Mesenchymal stem cell (in vitro differentiated cells and primary cell): ENCODE data around the gene FADS6.

Experiments
- DNase-seq: peaks from one replicate; pipeline ENCODE4 v3.0.0-alpha.2; 2013
- H2AFZ ChIP-seq: one replicate; pipeline ENCODE4 v1.6.1; 2013; ENCODE audit warnings: low read depth, mild to moderate bottlenecking, control low read depth, inconsistent platforms, low read length, moderate library complexity
- H2AK5ac ChIP-seq: 2 replicates; pipeline ENCODE4 v1.6.1; 2013; ENCODE audit warnings: low read length, moderate library complexity, mild to moderate bottlenecking, inconsistent platforms; ENCODE audit not compliant: severe bottlenecking
- H2BK120ac ChIP-seq: one replicate; pipeline ENCODE4 v1.6.1; 2013; ENCODE audit warnings: low read depth, mild to moderate bottlenecking, inconsistent platforms, low read length, moderate library complexity
- H2BK12ac ChIP-seq, 2 experiments: one replicate each; pipeline ENCODE4 v1.6.1; 2013; ENCODE audit warnings: inconsistent platforms in 2 of 2, low read length in 2 of 2, mild to moderate bottlenecking in 2 of 2, moderate library complexity in 2 of 2, control low read depth in 1 of 2
- H2BK15ac ChIP-seq: one replicate; pipeline ENCODE4 v1.6.1; 2013; ENCODE audit warnings: mild to moderate bottlenecking, low read depth, inconsistent platforms; ENCODE audit not compliant: poor library complexity, severe bottlenecking
- H2BK5ac ChIP-seq: 2 replicates; pipeline ENCODE4 v1.6.1; 2013; ENCODE audit warnings: low read depth, mild to moderate bottlenecking, low read length, control low read depth, inconsistent platforms; ENCODE audit not compliant: poor library complexity, severe bottlenecking
- H3K14ac ChIP-seq, 2 experiments: one replicate each; pipeline ENCODE4 v1.6.1; 2013; ENCODE audit warnings: inconsistent platforms in 2 of 2, low read length in 2 of 2, control low read depth in 1 of 2, mild to moderate bottlenecking in 1 of 2, moderate library complexity in 1 of 2
- H3K18ac ChIP-seq, 2 experiments: one replicate each; pipeline ENCODE4 v1.6.1; 2013; ENCODE audit warnings: inconsistent platforms in 2 of 2, low read length in 2 of 2, control low read depth in 1 of 2, low read depth in 1 of 2, mild to moderate bottlenecking in 1 of 2
- H3K23ac ChIP-seq, 2 experiments: one replicate each; pipeline ENCODE4 v1.6.1; 2013; ENCODE audit warnings: inconsistent platforms in 2 of 2, low read length in 2 of 2, mild to moderate bottlenecking in 2 of 2, moderate library complexity in 2 of 2, control low read depth in 1 of 2
- H3K27ac ChIP-seq: 2 replicates; pipeline ENCODE4 v1.5.1; 2013; ENCODE audit warnings: mild to moderate bottlenecking, moderate library complexity, low read length, control low read depth, inconsistent platforms; ENCODE audit not compliant: poor library complexity, severe bottlenecking
- H3K27me3 ChIP-seq, 2 experiments: 2 replicates each; pipeline versions ENCODE4 v1.6.1 to v1.7.0; 2013; ENCODE audit warnings: low read length in 2 of 2, mild to moderate bottlenecking in 2 of 2, moderate library complexity in 2 of 2, control low read depth in 1 of 2, inconsistent platforms in 1 of 2; ENCODE audit not compliant: control insufficient read depth in 1 of 2, insufficient read depth in 1 of 2
- H3K36me3 ChIP-seq, 2 experiments: 2 replicates each; pipeline versions ENCODE4 v1.6.1 to v1.7.0; 2013; ENCODE audit warnings: low read length in 2 of 2, control low read depth in 1 of 2, inconsistent platforms in 1 of 2, low read depth in 1 of 2, mild to moderate bottlenecking in 1 of 2; ENCODE audit not compliant: insufficient read depth in 2 of 2, control insufficient read depth in 1 of 2
- H3K4ac ChIP-seq, 2 experiments: one replicate each; pipeline ENCODE4 v1.6.1; 2013; ENCODE audit warnings: inconsistent platforms in 2 of 2, low read length in 2 of 2, mild to moderate bottlenecking in 2 of 2, moderate library complexity in 2 of 2, control low read depth in 1 of 2, low read depth in 1 of 2
- H3K4me1 ChIP-seq: 2 replicates; pipeline ENCODE4 v1.6.1; 2013; ENCODE audit warnings: low read depth, low read length, control low read depth; ENCODE audit not compliant: control insufficient read depth, insufficient read depth
- H3K4me2 ChIP-seq: 2 replicates; pipeline ENCODE4 v1.6.1; 2013; ENCODE audit warnings: low read length, mild to moderate bottlenecking, inconsistent platforms; ENCODE audit not compliant: poor library complexity, severe bottlenecking
- H3K4me3 ChIP-seq, 2 experiments: 2 replicates each; pipeline versions ENCODE4 v1.5.1 to v1.7.0; 2013; ENCODE audit warnings: low read length in 2 of 2, mild to moderate bottlenecking in 2 of 2, control low read depth in 1 of 2, low read depth in 1 of 2; ENCODE audit not compliant: insufficient read depth in 1 of 2
- H3K79me1 ChIP-seq: replicated peaks from 2 replicates; pipeline ENCODE4 v1.6.1; 2013; ENCODE audit warnings: mild to moderate bottlenecking, control low read depth, low read length, inconsistent platforms; ENCODE audit not compliant: poor library complexity, severe bottlenecking
- H3K9ac ChIP-seq: 2 replicates; pipeline ENCODE4 v1.7.0; 2013; ENCODE audit warnings: mild to moderate bottlenecking, low read length, moderate library complexity
- H3K9me3 ChIP-seq: 2 replicates; pipeline ENCODE4 v1.7.0; 2013; ENCODE audit warnings: mild to moderate bottlenecking, low read length; ENCODE audit not compliant: control insufficient read depth
- H4K8ac ChIP-seq: one replicate; pipeline ENCODE4 v1.6.1; 2013; ENCODE audit warnings: inconsistent platforms, mild to moderate bottlenecking, low read length, moderate library complexity
- H4K91ac ChIP-seq: one replicate; pipeline ENCODE4 v1.6.1; 2013; ENCODE audit warnings: mild to moderate bottlenecking, low read length, inconsistent platforms
- WGBS: methylation state at CpG from one replicate; pipeline ENCODE4 v1.1.7; 2013; ENCODE audit warnings: mixed read lengths; 5-methylcytosine and 5-hydroxymethylcytosine counted together

FADS6 gene

GRCh38 chr17:74903671-74904070 lies 10.2 kb upstream of the FADS6 start:
- no peak for DNase-seq
- no peak overlapping the region for H3K4ac ChIP-seq
- no peaks in the 10 kb centered on the region for H3K79me1 ChIP-seq
- no peak overlapping the region for H2BK5ac ChIP-seq
- no peaks in the 10 kb centered on the region for H3K36me3 ChIP-seq
- H3K4me1 ChIP-seq: no peaks in the 10 kb centered on the region
- no peak overlapping the region for H2BK12ac ChIP-seq
- H4K91ac ChIP-seq: no peak overlapping the region
- H3K27ac ChIP-seq: no peak overlapping the region
- H3K9ac ChIP-seq: no peak overlapping the region
- H3K23ac ChIP-seq: no peak overlapping the region
- H2AFZ ChIP-seq: no peak overlapping the region
- no peak overlapping the region for H3K4me3 ChIP-seq
- H3K9me3 ChIP-seq: no peaks in the 10 kb centered on the region
- no peak overlapping the region for H4K8ac ChIP-seq
- no peak overlapping the region for H3K18ac ChIP-seq
- H2BK15ac ChIP-seq: no peak overlapping the region
- no peak overlapping the region for H2BK120ac ChIP-seq
- no peak overlapping the region for H3K14ac ChIP-seq
- H3K27me3 ChIP-seq: peaks cover 25 to 58% of the 10 kb centered on the region in 2 experiments
- H2AK5ac ChIP-seq: no peak overlapping the region
- no peak overlapping the region for H3K4me2 ChIP-seq
- WGBS: 69% methylated on average over 4 of the region's 6 CpGs

GRCh38 chr17:74903034-74903433 lies 9.6 kb upstream of the FADS6 start:
- no peak overlapping the region for H3K4ac ChIP-seq
- no peak for DNase-seq
- 80% methylated on average over 6 of the region's 9 CpGs for WGBS
- no peak overlapping the region for H3K23ac ChIP-seq
- no peak overlapping the region for H2BK5ac ChIP-seq
- H3K79me1 ChIP-seq: no peaks in the 10 kb centered on the region
- H3K9me3 ChIP-seq: no peaks in the 10 kb centered on the region
- H3K36me3 ChIP-seq: no peaks in the 10 kb centered on the region
- H4K91ac ChIP-seq: no peak overlapping the region
- no peak overlapping the region for H3K18ac ChIP-seq
- no peak overlapping the region for H3K4me3 ChIP-seq
- H2BK12ac ChIP-seq: no peak overlapping the region
- no peak overlapping the region for H3K4me2 ChIP-seq
- H2AFZ ChIP-seq: no peak overlapping the region
- no peaks in the 10 kb centered on the region for H3K4me1 ChIP-seq
- no peak overlapping the region for H3K9ac ChIP-seq
- H3K27ac ChIP-seq: no peak overlapping the region
- H2AK5ac ChIP-seq: no peak overlapping the region
- no peak overlapping the region for H3K14ac ChIP-seq
- H3K27me3 ChIP-seq: peaks cover 25 to 61% of the 10 kb centered on the region in 2 experiments
- H2BK15ac ChIP-seq: no peak overlapping the region
- H2BK120ac ChIP-seq: no peak overlapping the region
- H4K8ac ChIP-seq: no peak overlapping the region

- Histone ChIP-seq H3K9me3 (no peaks in the 10 kb centered on the region), H3K4me1 (no peaks in the 10 kb centered on the region), H3K4me2 (no peak overlapping the region), H4K8ac (no peak overlapping the region), H2BK5ac (no peak overlapping the region), H3K14ac (no peak overlapping the region), H3K27ac (no peak overlapping the region), H4K91ac (no peak overlapping the region), H3K79me1 (no peaks in the 10 kb centered on the region), H2AK5ac (no peak overlapping the region), H3K4me3 (no peak overlapping the region), H3K18ac (no peak overlapping the region), H3K9ac (no peak overlapping the region), H2AFZ (no peak overlapping the region), H2BK15ac (no peak overlapping the region), H3K27me3 (peaks cover 27 to 73% of the 10 kb centered on the region in 2 experiments), H2BK120ac (no peak overlapping the region), H3K4ac (no peak overlapping the region), H3K36me3 (no peaks in the 10 kb centered on the region), H3K23ac (no peak overlapping the region), H2BK12ac (no peak overlapping the region)
- DNase-seq: no peak
- 85% methylated on average over 10 of the region's 14 CpGs for WGBS
These were observed 8.1 kb upstream of the FADS6 start for GRCh38 chr17:74901353-74902135.

- DNase-seq: no peak
- H4K8ac ChIP-seq: no peak overlapping the region
- peaks cover 35 to 80% of the 10 kb centered on the region in 2 experiments for H3K27me3 ChIP-seq
- H2BK12ac ChIP-seq: no peak overlapping the region
- H2AFZ ChIP-seq: no peak overlapping the region
- H3K23ac ChIP-seq: no peak overlapping the region
- no peaks in the 10 kb centered on the region for H3K9me3 ChIP-seq
- H3K4me1 ChIP-seq: no peaks in the 10 kb centered on the region
- H2BK15ac ChIP-seq: no peak overlapping the region
- no peaks in the 10 kb centered on the region for H3K79me1 ChIP-seq
- H3K4ac ChIP-seq: no peak overlapping the region
- no peaks in the 10 kb centered on the region for H3K36me3 ChIP-seq
- no peak overlapping the region for H4K91ac ChIP-seq
- no peak overlapping the region for H2BK5ac ChIP-seq
- H3K4me3 ChIP-seq: no peak overlapping the region
- no peak overlapping the region for H3K4me2 ChIP-seq
- no peak overlapping the region for H3K18ac ChIP-seq
- WGBS: 91% methylated on average over 8 of the region's 8 CpGs
- no peak overlapping the region for H3K14ac ChIP-seq
- no peak overlapping the region for H2AK5ac ChIP-seq
- no peak overlapping the region for H3K9ac ChIP-seq
- H3K27ac ChIP-seq: no peak overlapping the region
- no peak overlapping the region for H2BK120ac ChIP-seq
These were observed 6.8 kb upstream of the FADS6 start for GRCh38 chr17:74900208-74900607.
